Omental fat pad (tissue), 4 donors: ENCODE results near the gene CHRNA4. TPM values are rescaled to one million over a fixed set of nuclear protein-coding genes. Genes with fewer than 3 reads are reported as not detected.

ENCODE experiments used
- ATAC-seq: fragments of 150-250 bp; one replicate; pipeline ENCODE4 v1.9.1; 2016; ENCODE audit warnings: mild to moderate bottlenecking, moderate library complexity; ENCODE audit not compliant: low FRiP score
- DNase-seq: peaks from one replicate; pipeline ENCODE4 v3.0.0-alpha.2; 2019; ENCODE audit warnings: low spot score
- CTCF ChIP-seq, 3 donors: fragments of 450-650 bp; IDR thresholded peaks; one replicate each; pipeline ENCODE4 v1.5.1; 2016 to 2017; ENCODE audit warnings: antibody characterized with exemption in 3 of 3, mild to moderate bottlenecking in 3 of 3, moderate library complexity in 2 of 3
- total RNA-seq, 4 donors: library from RNA; depleted of rRNA; stranded (reverse); fragments of >200 nt; gene quantifications; one replicate each; pipeline ENCODE4 v1.1.0, GENCODE V29; 2016

CHRNA4 gene
- total RNA-seq, 4 donors from 2014 or later: not detected

GRCh38 chr20:63296531-63297299 lies 64.4 kb downstream of the CHRNA4 start:
- ATAC-seq: no peak

GRCh38 chr20:63295846-63296245 lies 65.3 kb downstream of the CHRNA4 start:
- TF ChIP-seq CTCF (IDR thresholded peaks at IDR 0.05): no peak

More at GRCh38 chr20:63296531-63297299, 64.4 kb downstream of the CHRNA4 start:
- no peak for DNase-seq
- TF ChIP-seq CTCF (IDR thresholded peaks at IDR 0.05): no peak

GRCh38 chr20:63295422-63295821 lies 65.7 kb downstream of the CHRNA4 start:
- ATAC-seq (no peak), DNase-seq (no peak)
- TF ChIP-seq CTCF (IDR thresholded peaks at IDR 0.05): no peak

More at GRCh38 chr20:63295846-63296245, 65.3 kb downstream of the CHRNA4 start:
- DNase-seq: no peak
- ATAC-seq: no peak

GRCh38 chr20:63295018-63295417 lies 66.1 kb downstream of the CHRNA4 start:
- TF ChIP-seq CTCF (IDR thresholded peaks at IDR 0.05): no peak
- DNase-seq: no peak
- no peak for ATAC-seq

GRCh38 chr20:63294536-63294900 lies 66.6 kb downstream of the CHRNA4 start:
- DNase-seq (no peak), ATAC-seq (no peak)
- no peak for TF ChIP-seq CTCF (IDR thresholded peaks at IDR 0.05)

GRCh38 chr20:63293871-63294535 lies 67.1 kb downstream of the CHRNA4 start:
- TF ChIP-seq CTCF (IDR thresholded peaks at IDR 0.05): no peak
- ATAC-seq: no peak
- DNase-seq: no peak

- DNase-seq (no peak), ATAC-seq (no peak)
- TF ChIP-seq CTCF (IDR thresholded peaks at IDR 0.05): no peak
Observed at GRCh38 chr20:63293456-63293855, 67.7 kb downstream of the CHRNA4 start.
